SH-SY5Y (cell line): ENCODE data around the gene CDK16.

Experiments
- GATA2 ChIP-seq: IDR thresholded peaks from 2 replicates; pipeline ENCODE4 v1.6.1; 2011; ENCODE audit warnings: mild to moderate bottlenecking, low read depth, low read length
- GATA3 ChIP-seq: IDR thresholded peaks from 2 replicates; pipeline ENCODE4 v1.6.1; 2011; ENCODE audit warnings: low read depth, mild to moderate bottlenecking, low read length, moderate library complexity

CDK16 gene

DNA sequence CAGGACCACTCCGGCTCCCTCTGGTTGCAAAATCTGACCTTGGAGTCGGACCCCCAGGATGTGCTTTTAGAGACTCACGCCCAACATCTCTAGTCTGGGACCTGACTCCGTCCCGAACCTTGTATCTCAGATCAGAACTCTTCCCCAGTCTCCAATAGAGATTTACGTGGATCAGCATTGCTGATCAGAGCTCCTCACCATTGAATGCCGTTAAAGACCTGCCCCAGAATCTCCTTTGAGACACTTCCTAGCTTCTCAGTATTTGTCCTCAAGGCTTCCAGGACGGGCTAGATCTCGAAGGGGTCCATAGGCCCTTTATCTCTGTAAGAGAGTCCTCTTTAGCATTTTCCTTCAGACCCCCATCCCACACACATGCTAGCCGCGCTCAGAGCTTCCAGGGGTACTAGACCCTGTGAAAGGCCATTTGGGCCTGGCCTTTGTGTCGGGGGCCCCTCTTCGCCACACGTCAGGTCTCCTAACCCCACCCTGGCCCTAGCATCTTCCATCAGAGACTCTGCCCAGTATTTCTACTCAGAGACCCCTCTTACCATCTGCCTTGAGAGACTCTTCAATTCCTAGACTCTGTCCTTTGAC, 24.2 kb upstream of the CDK16 start:
- no peak for TF ChIP-seq GATA3
- TF ChIP-seq GATA2: no peak

- no peak for TF ChIP-seq GATA2
These were observed 22.4 kb upstream of the CDK16 start for GRCh38 chrX:47196098-47196497.

DNA sequence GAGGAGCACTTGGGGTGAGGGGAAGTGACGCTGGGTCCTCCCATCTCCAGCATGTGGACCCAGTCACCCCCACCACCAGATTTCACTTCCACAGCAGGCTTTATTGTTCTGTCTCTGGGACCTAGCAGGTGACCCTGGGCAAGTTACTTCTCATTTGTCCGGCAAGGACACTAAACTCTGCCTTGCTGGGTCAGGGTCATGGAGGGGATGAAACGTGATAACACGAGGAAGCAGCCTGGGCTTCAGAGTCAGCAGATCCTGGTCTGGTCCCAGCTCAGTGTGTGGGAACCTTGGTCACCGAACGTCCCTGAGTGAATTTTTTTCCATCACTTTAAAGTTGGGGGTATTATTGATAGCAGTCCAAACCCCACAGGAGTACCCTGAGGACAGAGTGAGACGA, 21.0 kb upstream of the CDK16 start:
- TF ChIP-seq GATA3 (no peak), GATA2 (no peak)

GRCh38 chrX:47198026-47198686, 20.3 kb upstream of the CDK16 start:
- TF ChIP-seq GATA2 (no peak), GATA3 (no peak)

DNA sequence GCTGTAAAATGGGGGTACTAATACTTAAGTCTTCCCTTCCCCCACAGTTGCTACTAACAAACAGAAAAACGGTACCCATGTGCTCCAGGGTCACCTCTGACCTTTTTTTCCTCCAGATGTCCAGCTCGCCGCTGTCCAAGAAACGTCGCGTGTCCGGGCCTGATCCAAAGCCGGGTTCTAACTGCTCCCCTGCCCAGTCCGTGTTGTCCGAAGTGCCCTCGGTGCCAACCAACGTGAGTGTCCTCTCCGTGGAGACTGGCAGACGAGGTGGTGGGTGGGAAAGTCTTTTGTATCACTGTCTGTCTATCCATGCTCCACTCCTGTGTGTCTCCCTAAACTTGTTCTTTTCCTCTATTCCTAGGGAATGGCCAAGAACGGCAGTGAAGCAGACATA, 19.8 kb upstream of the CDK16 start:
- TF ChIP-seq GATA2 (no peak), GATA3 (no peak)

DNA sequence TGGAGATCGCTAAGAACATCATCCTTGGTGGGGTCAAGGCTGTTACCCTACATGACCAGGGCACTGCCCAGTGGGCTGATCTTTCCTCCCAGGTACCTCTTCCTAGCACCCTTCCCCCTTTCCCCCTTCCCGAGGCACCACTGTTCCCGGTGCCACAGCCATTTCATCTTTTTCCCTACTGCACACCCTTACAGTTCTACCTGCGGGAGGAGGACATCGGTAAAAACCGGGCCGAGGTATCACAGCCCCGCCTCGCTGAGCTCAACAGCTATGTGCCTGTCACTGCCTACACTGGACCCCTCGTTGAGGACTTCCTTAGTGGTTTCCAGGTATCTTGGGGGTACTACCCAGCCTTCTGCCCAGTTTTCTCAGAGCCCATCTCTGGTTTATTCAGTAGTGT, 19.2 kb upstream of the CDK16 start:
- TF ChIP-seq GATA3 (no peak), GATA2 (no peak)

- TF ChIP-seq GATA2 (no peak), GATA3 (no peak)
These were observed 17.9 kb upstream of the CDK16 start for GRCh38 chrX:47200385-47201150.

- no peak for TF ChIP-seq GATA3
- no peak for TF ChIP-seq GATA2
These were observed 17.0 kb upstream of the CDK16 start for GRCh38 chrX:47201345-47201944.

- TF ChIP-seq GATA3 (no peak), GATA2 (no peak)
These were observed 16.2 kb upstream of the CDK16 start for GRCh38 chrX:47202316-47202715.

- TF ChIP-seq GATA2 (no peak), GATA3 (no peak)
These were observed 15.6 kb upstream of the CDK16 start for GRCh38 chrX:47202877-47203276.

GRCh38 chrX:47204970-47205369, 13.5 kb upstream of the CDK16 start:
- TF ChIP-seq GATA2: no peak
- no peak for TF ChIP-seq GATA3

DNA sequence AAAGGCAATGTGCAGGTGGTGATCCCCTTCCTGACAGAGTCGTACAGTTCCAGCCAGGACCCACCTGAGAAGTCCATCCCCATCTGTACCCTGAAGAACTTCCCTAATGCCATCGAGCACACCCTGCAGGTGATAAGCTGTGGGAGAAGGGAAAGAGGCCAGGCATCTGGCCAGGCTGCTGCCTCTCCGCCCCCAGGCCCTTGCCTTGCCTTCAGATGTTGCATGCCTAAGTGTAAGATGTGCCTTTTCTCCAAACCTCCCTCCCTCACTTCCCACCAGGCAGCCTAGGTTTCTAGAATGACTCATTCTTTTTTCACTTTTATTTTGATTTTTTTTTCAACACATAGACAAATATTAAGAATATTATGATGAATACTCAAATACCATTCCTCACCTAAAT, 12.2 kb upstream of the CDK16 start:
- TF ChIP-seq GATA3: no peak

DNA sequence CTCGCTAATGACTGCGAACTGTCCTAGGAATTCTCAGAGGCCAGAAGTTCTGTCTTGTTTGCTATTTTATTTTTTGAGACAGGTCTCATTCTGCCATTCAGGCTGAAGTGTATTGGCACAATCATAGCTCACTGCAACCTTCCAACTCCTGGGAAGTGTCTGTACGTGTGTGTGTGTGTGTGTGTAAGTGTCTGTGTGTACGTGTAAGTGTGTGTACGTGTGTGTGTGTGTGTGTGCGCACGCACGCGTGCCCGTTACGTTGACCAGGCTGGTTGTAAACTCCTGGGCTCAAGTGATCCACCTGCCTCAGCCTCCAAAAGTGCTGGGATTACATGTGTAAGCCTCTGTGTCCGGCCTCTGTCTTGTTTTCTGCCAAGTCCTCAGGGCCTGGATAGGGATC, 10.4 kb upstream of the CDK16 start:
- TF ChIP-seq GATA2 (no peak), GATA3 (no peak)

GRCh38 chrX:47209508-47210238, 8.8 kb upstream of the CDK16 start:
- TF ChIP-seq GATA3 (no peak), GATA2 (no peak)

DNA sequence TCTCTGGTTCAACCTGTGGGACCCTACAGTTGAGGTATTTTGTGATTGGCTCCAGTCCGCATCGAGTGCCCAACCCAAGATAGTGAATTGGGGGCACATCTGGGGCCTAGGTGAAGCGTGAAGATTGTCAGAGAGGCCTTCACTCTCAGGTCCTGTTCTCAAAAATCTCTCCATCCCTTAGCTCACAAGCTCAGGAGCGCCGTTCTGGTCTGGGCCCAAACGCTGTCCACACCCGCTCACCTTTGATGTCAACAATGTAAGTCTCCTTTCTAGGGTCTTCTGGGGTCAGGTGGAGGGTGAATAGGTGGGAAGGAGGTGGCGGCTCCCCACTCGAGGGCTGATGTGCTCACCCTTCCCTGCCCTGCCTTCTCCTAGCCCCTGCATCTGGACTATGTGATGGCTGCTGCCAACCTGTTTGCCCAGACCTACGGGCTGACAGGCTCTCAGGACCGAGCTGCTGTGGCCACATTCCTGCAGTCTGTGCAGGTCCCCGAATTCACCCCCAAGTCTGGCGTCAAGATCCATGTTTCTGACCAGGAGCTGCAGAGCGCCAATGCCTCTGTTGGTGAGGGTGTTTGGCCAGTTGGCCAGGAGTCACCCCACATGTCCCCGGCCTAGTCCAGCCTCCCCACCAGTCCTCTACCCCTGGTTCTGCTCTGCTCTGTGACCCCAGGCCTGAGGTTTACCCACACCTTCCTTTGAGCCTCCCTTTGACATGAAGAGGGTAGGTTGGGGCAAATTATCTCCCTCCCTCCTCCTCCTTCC, 7.6 kb upstream of the CDK16 start:
- TF ChIP-seq GATA2 (no peak), GATA3 (no peak)
